HTR-8/SVneo (cell line): ENCODE results near the gene GRAMD1B.

ENCODE experiments used
- DNase-seq: peaks from one replicate; pipeline ENCODE4 v3.0.0; 2011; ENCODE audit warnings: low spot score, mixed read lengths; ENCODE audit not compliant: insufficient read length
- FAIRE-seq: peaks from 2 replicates; lab custom pipeline; 2011; peaks lifted over from hg19 to GRCh38; lab: Jason Lieb, UNC

Gene GRAMD1B

GRCh38 chr11:123607781-123608180, 177.7 kb downstream of the GRAMD1B start:
- no peak for FAIRE-seq
- no peak for DNase-seq

- FAIRE-seq = no peak
- no peak for DNase-seq
These were observed 178.3 kb downstream of the GRAMD1B start for GRCh38 chr11:123608371-123608770.

- no peak for FAIRE-seq
These were observed 178.9 kb downstream of the GRAMD1B start for GRCh38 chr11:123608945-123609344.

GRCh38 chr11:123611698-123612097, 181.6 kb downstream of the GRAMD1B start:
- DNase-seq (no peak), FAIRE-seq (no peak)

More at GRCh38 chr11:123608945-123609344, 178.9 kb downstream of the GRAMD1B start:
- no peak for DNase-seq

GRCh38 chr11:123616505-123617198, 186.6 kb downstream of the GRAMD1B start:
- no peak for DNase-seq
- FAIRE-seq = no peak

GRCh38 chr11:123622576-123622975, 192.5 kb downstream of the GRAMD1B start:
- no peak for DNase-seq

GRCh38 chr11:123624974-123625373, 194.9 kb downstream of the GRAMD1B start:
- DNase-seq (no peak), FAIRE-seq (no peak)

More at GRCh38 chr11:123622576-123622975, 192.5 kb downstream of the GRAMD1B start:
- FAIRE-seq = no peak

- FAIRE-seq (no peak), DNase-seq (no peak)
These were observed 199.0 kb downstream of the GRAMD1B start for GRCh38 chr11:123628936-123629683.

GRCh38 chr11:123630126-123630608, 200.1 kb downstream of the GRAMD1B start:
- FAIRE-seq = no peak
- no peak for DNase-seq

GRCh38 chr11:123640029-123640428, 210.0 kb downstream of the GRAMD1B start:
- no peak for FAIRE-seq

GRCh38 chr11:123640677-123641494, 210.8 kb downstream of the GRAMD1B start:
- FAIRE-seq (no peak), DNase-seq (peak; percentile 44)

More at GRCh38 chr11:123640029-123640428, 210.0 kb downstream of the GRAMD1B start:
- no peak for DNase-seq

- no peak for FAIRE-seq
These were observed 211.4 kb downstream of the GRAMD1B start for GRCh38 chr11:123641495-123641840.

GRCh38 chr11:123642435-123642834, 212.4 kb downstream of the GRAMD1B start:
- no peak for FAIRE-seq

More at GRCh38 chr11:123641495-123641840, 211.4 kb downstream of the GRAMD1B start:
- no peak for DNase-seq

GRCh38 chr11:123645286-123645975, 215.4 kb downstream of the GRAMD1B start:
- FAIRE-seq (no peak), DNase-seq (no peak)

More at GRCh38 chr11:123642435-123642834, 212.4 kb downstream of the GRAMD1B start:
- DNase-seq = no peak

GRCh38 chr11:123650901-123651300, 220.8 kb downstream of the GRAMD1B start:
- FAIRE-seq (no peak), DNase-seq (no peak)

- DNase-seq (no peak), FAIRE-seq (no peak)
These were observed 222.5 kb downstream of the GRAMD1B start for GRCh38 chr11:123652599-123652998.

- DNase-seq (no peak), FAIRE-seq (no peak)
These were observed 223.4 kb downstream of the GRAMD1B start for GRCh38 chr11:123653483-123653826.

- FAIRE-seq (no peak), DNase-seq (peak; percentile 45)
These were observed 223.9 kb downstream of the GRAMD1B start for GRCh38 chr11:123653827-123654565.

- FAIRE-seq = no peak
- peak; percentile 74 for DNase-seq
These were observed 224.6 kb downstream of the GRAMD1B start, which contains the start of gene SCN3B for GRCh38 chr11:123654566-123655081. SCN3B (minus strand) TSS chr11:123654624; CDS start chr11:123653801, 823 bp downstream.
